Upper lobe of right lung (tissue), 1 donor: ENCODE measurements around the gene SUPT16H. TPM values are rescaled to one million over a fixed set of nuclear protein-coding genes. Genes with fewer than 3 reads are reported as not detected.

ENCODE experiments used
- ATAC-seq: fragments of 200-7000 bp; cut with Tn5 transposase; one replicate; pipeline ENCODE4 v1.9.1; 2020; ENCODE audit warnings: mild to moderate bottlenecking, moderate library complexity
- DNase-seq: peaks from one replicate; pipeline ENCODE4 v3.0.0-alpha.2; 2020
- H3K27ac ChIP-seq: fragments of 200-600 bp; one replicate; pipeline ENCODE4 v1.8.0; 2022
- H3K27me3 ChIP-seq: fragments of 200-600 bp; one replicate; pipeline ENCODE4 v1.8.0; 2022; ENCODE audit warnings: mild to moderate bottlenecking
- H3K36me3 ChIP-seq: fragments of 200-600 bp; one replicate; pipeline ENCODE4 v1.8.0; 2022
- H3K4me1 ChIP-seq: fragments of 200-600 bp; one replicate; pipeline ENCODE4 v1.8.0; 2022
- H3K4me3 ChIP-seq: fragments of 200-600 bp; one replicate; pipeline ENCODE4 v1.8.0; 2022; ENCODE audit warnings: mild to moderate bottlenecking
- H3K9me3 ChIP-seq: fragments of 200-600 bp; one replicate; pipeline ENCODE4 v1.8.0; 2022
- CTCF ChIP-seq: fragments of 200-600 bp; IDR thresholded peaks from one replicate; pipeline ENCODE4 v1.8.0; 2022; ENCODE audit warnings: antibody characterized with exemption
- intact Hi-C: fragments of 100-400 bp; cut with DNase I; formaldehyde crosslinking; loops from one replicate; pipeline ENCODE4 v1.11.0; 2022
- total RNA-seq: library from RNA; stranded (reverse); fragmentation: NEBNext Ultra II Directional; extraction: Animal tissue kit (Norgen Biotek cat#: 25700); gene quantifications from one replicate; pipeline ENCODE4 v1.2.1, GENCODE V29; 2021
- donor health status: DM: no; HTN: yes; CAD: no; lungs with severe emphysema.

The SUPT16H gene
- total RNA-seq, 1 donor from 2014 or later: 48.8 TPM

DNA sequence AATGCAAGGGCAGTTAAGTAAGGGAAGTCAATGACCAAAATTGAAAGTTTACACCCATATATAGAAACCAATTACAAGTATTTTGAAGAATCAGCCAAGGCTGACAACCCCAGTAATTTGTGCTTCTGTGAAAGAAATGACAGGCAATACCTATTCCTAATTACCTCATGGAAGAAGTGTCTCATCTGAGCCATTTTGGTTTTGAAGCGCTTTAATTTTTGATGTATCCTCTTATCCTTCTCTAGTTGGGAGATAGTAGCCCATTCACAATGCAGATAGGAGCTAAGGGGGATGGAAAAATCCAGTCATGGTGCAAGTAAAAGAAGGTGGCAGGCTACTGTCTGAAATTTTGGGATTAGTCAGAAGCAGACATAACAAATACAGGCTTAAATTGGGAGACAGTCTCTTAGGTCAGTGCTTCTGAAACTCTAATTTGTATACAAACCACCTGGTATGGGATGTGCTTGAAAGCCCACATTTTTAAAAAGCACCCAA, 30.4 kb upstream of the SUPT16H start:
- H3K36me3 ChIP-seq: peaks cover 97% of the 10 kb centered on the region
- H3K4me3 ChIP-seq: no peak overlapping the region
- no peaks in the 10 kb centered on the region for H3K27me3 ChIP-seq
- ATAC-seq (no peak), DNase-seq (no peak)
- H3K4me1 ChIP-seq: no peaks in the 10 kb centered on the region
- intact Hi-C loops: no loop called here
- H3K9me3 ChIP-seq: no peaks in the 10 kb centered on the region
- no peak for TF ChIP-seq CTCF
- H3K27ac ChIP-seq: no peak overlapping the region

DNA sequence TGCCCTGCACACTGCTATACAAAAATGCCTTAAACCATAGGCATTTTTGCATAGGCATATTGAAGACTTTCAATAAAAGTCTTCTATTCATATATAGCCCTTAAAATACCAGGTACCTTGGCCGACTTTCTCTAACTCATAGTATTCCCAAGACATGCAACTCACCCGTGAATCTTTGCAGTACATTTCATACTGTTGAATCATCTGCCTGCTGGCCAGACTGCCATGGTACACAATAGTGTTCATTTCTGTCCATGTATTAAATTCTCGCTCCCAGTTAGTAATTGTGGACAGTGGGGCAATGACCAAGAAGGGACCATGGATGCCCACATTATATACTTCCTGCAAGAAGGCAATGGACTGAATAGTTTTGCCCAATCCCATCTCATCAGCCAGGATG, 24.3 kb upstream of the SUPT16H start:
- no peak for DNase-seq
- H3K27ac ChIP-seq: no peak overlapping the region
- H3K4me3 ChIP-seq: no peak overlapping the region
- H3K27me3 ChIP-seq: no peaks in the 10 kb centered on the region
- no peak for ATAC-seq
- intact Hi-C loops: no loop called here
- no peaks in the 10 kb centered on the region for H3K4me1 ChIP-seq
- no peak for TF ChIP-seq CTCF
- peaks cover 100% of the 10 kb centered on the region for H3K36me3 ChIP-seq
- no peaks in the 10 kb centered on the region for H3K9me3 ChIP-seq

DNA sequence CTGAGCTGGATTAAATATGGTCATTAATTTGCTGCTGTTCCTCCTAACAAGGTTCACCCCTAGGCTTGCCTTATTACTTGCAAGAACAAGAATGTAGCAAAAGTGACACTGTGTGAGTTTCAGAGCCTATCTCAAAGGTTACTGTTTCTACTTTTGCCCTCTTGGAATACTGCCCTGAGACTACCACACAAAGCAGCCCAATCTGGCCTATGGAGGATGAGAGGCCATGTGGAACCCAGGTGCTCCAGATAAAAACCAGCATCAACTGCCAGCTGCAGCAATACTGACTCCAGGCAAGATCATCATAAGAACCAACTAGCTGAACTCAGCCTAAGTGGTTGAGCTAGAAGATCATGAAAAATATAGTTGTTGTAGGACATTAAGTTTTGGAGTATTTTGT, 22.4 kb upstream of the SUPT16H start:
- no peak for TF ChIP-seq CTCF
- intact Hi-C loops: no loop called here
- H3K27me3 ChIP-seq: no peaks in the 10 kb centered on the region
- DNase-seq (no peak), ATAC-seq (no peak)
- H3K4me3 ChIP-seq: no peak overlapping the region
- no peaks in the 10 kb centered on the region for H3K9me3 ChIP-seq
- H3K27ac ChIP-seq: no peak overlapping the region
- H3K4me1 ChIP-seq: no peaks in the 10 kb centered on the region
- H3K36me3 ChIP-seq: peaks cover 100% of the 10 kb centered on the region

- no peaks in the 10 kb centered on the region for H3K9me3 ChIP-seq
- intact Hi-C loops: no loop called here
- no peak for DNase-seq
- no peak overlapping the region for H3K27ac ChIP-seq
- no peak overlapping the region for H3K4me3 ChIP-seq
- no peak for ATAC-seq
- no peaks in the 10 kb centered on the region for H3K27me3 ChIP-seq
- no peak for TF ChIP-seq CTCF
- H3K4me1 ChIP-seq: no peaks in the 10 kb centered on the region
- H3K36me3 ChIP-seq: peaks cover 100% of the 10 kb centered on the region
Observed at GRCh38 chr14:21405097-21405496, 21.3 kb upstream of the SUPT16H start.

DNA sequence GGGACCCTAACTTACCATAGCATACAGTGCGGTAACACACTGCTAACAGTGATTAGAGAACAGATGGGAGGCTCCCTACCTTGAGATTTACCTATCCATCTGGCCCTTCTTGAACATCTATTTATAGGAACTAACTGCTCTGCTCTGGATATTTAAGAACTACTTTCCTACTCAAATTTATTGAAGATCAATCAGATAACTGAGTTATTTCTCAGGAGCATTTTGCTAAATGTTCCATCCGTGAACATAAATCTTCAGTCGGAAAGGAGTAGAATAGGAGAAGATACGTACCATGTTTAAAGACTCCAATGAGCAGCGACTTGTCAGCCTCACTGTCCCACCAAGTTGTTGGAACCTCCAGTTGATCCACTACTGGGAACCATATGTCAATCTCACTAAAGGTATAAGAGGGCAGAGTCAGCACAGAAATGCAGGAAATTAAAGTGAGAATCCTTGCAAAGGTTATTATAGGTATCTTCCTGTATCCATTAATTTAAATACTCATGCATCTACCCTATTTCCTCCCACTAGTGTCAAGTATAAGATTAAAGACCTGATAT, 15.6 kb upstream of the SUPT16H start:
- Histone ChIP-seq H3K9me3 (no peaks in the 10 kb centered on the region), H3K36me3 (peaks cover 100% of the 10 kb centered on the region), H3K4me3 (no peak overlapping the region), H3K27me3 (no peaks in the 10 kb centered on the region), H3K4me1 (no peaks in the 10 kb centered on the region), H3K27ac (no peak overlapping the region)
- intact Hi-C loops: no loop called here
- DNase-seq (no peak), ATAC-seq (no peak)
- TF ChIP-seq CTCF: no peak

DNA sequence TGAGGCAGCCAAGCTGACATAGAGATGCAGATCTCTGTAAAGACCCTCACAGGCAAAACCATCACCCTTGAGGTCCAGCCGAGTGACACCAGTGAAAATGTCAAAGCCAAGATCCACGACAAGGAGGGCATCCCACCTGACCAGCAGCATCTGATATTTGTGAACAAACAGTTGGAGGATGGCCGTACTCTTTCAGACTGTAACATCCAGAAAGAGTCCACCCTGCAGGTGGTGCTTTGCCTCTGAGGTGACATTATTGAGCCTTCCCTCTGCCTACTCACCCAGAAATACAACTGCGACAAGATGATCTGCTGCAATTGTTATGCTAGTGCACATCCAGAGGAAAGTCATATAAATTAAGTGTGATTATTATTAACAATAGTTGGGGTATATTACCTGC, 15.1 kb upstream of the SUPT16H start:
- Histone ChIP-seq H3K36me3 (peaks cover 100% of the 10 kb centered on the region), H3K27me3 (no peaks in the 10 kb centered on the region), H3K9me3 (no peaks in the 10 kb centered on the region), H3K27ac (no peak overlapping the region), H3K4me3 (no peak overlapping the region), H3K4me1 (no peaks in the 10 kb centered on the region)
- intact Hi-C loops: no loop called here
- no peak for ATAC-seq
- TF ChIP-seq CTCF: no peak
- no peak for DNase-seq
